Measurements from ENCODE around the gene SCNN1B. TPM values are rescaled to one million over a fixed set of nuclear protein-coding genes. Genes with fewer than 3 reads are reported as not detected.

SCNN1B gene
- total and polyA plus RNA-seq, 2 of the 13 experiments (the other 11 are each of a cell fraction or from before 2014, with no cell fraction given): not detected

DNA sequence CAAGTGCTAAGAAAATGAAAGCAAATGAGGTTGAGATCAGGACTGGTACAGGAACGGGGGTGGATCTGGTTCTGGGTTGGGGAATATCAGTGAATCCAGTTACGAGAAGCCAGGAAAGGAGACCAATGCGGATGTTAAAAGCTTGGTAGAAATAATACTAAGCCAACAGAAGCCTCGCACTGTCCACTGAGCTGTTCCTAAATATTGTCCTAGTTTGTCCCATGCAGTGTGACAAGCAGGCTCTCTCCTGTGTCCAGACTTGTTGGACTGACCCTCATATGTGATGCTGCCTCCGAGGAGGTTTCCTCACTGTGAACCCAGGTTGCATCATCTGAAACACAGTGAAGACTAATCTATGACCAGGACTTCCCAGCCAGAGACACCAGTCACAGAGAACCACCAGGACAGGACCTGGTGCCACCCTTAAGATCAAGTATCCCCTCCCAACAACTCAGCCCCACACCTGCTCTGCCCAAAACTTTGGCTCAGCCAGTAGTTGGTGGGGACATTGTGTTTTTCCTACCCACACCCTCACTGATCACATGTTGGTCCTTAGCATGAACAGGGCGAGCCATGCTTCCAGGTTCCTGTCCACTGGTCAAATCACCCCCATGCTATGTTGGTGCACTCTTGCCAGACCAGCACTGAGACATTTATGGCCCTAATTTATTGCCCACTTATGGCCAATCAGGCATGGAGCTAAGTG lies 32.7 kb upstream of the SCNN1B start (continued):
- TF ChIP-seq, protein P1, sequence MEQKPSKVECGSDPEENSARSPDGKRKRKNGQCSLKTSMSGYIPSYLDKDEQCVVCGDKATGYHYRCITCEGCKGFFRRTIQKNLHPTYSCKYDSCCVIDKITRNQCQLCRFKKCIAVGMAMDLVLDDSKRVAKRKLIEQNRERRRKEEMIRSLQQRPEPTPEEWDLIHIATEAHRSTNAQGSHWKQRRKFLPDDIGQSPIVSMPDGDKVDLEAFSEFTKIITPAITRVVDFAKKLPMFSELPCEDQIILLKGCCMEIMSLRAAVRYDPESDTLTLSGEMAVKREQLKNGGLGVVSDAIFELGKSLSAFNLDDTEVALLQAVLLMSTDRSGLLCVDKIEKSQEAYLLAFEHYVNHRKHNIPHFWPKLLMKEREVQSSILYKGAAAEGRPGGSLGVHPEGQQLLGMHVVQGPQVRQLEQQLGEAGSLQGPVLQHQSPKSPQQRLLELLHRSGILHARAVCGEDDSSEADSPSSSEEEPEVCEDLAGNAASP (CRISPR knock-in tag; IDR thresholded peaks at IDR 0.05; ENCODE audit: borderline replicate concordance): no peak
- no peak for TF ChIP-seq PHF21A (CRISPR knock-in tag; IDR thresholded peaks at IDR 0.05)
- TF ChIP-seq ZNF737 (CRISPR knock-in tag; IDR thresholded peaks at IDR 0.05; ENCODE audit: borderline replicate concordance): no peak
- no peak for TF ChIP-seq ETV6 (CRISPR knock-in tag; conservative IDR thresholded peaks at IDR 0.05)
- no peak for TF ChIP-seq SIN3B (IDR thresholded peaks at IDR 0.05; ENCODE audit: low read length)
- TF ChIP-seq ZNF572 (CRISPR knock-in tag; IDR thresholded peaks at IDR 0.05): no peak
- no peak for TF ChIP-seq ATF7-NPFF (CRISPR knock-in tag; IDR thresholded peaks at IDR 0.05; ENCODE audit: low read depth)
- TF ChIP-seq ZNF891 (CRISPR knock-in tag; IDR thresholded peaks at IDR 0.05): no peak
- TF ChIP-seq TCF7L2 (IDR thresholded peaks at IDR 0.05; ENCODE audit: low read depth, low read length): no peak
- no peak for TF ChIP-seq ZSCAN22 (CRISPR knock-in tag; IDR thresholded peaks at IDR 0.05)
- TF ChIP-seq ZNF644 (CRISPR knock-in tag; IDR thresholded peaks at IDR 0.05; ENCODE audit: low read depth): peak; percentile 49; the same call in 1 of the 2 replicates
- TF ChIP-seq RNF2 (conservative IDR thresholded peaks at IDR 0.05; ENCODE audit: low read depth): no peak
- TF ChIP-seq BORCS8-MEF2B (CRISPR knock-in tag; IDR thresholded peaks at IDR 0.05): no peak
- TF ChIP-seq IRF2 (CRISPR knock-in tag; IDR thresholded peaks at IDR 0.05): no peak
- TF ChIP-seq SRY (CRISPR knock-in tag; IDR thresholded peaks at IDR 0.05): no peak
- TF ChIP-seq ZNF773 (CRISPR knock-in tag; IDR thresholded peaks at IDR 0.05; ENCODE audit: borderline replicate concordance): no peak
- TF ChIP-seq ZNF501 (CRISPR knock-in tag; IDR thresholded peaks at IDR 0.05): peak; percentile 48; the same call in 1 of the 2 replicates
- TF ChIP-seq, protein P2, sequence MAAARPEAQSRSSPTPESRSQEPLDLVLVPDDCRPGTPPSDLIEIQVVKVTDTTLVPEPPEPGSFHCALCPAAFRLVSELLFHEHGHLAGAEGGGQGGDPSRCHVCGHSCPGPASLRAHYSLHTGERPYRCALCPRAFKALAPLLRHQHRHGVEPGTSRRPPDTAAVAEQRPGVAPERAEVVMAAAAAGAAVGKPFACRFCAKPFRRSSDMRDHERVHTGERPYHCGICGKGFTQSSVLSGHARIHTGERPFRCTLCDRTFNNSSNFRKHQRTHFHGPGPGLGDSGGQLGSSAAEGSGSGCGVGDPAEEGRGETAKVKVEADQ (CRISPR knock-in tag; IDR thresholded peaks at IDR 0.05; ENCODE audit: borderline replicate concordance): no peak
- TF ChIP-seq, protein P3, sequence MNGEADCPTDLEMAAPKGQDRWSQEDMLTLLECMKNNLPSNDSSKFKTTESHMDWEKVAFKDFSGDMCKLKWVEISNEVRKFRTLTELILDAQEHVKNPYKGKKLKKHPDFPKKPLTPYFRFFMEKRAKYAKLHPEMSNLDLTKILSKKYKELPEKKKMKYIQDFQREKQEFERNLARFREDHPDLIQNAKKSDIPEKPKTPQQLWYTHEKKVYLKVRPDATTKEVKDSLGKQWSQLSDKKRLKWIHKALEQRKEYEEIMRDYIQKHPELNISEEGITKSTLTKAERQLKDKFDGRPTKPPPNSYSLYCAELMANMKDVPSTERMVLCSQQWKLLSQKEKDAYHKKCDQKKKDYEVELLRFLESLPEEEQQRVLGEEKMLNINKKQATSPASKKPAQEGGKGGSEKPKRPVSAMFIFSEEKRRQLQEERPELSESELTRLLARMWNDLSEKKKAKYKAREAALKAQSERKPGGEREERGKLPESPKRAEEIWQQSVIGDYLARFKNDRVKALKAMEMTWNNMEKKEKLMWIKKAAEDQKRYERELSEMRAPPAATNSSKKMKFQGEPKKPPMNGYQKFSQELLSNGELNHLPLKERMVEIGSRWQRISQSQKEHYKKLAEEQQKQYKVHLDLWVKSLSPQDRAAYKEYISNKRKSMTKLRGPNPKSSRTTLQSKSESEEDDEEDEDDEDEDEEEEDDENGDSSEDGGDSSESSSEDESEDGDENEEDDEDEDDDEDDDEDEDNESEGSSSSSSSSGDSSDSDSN (CRISPR knock-in tag; IDR thresholded peaks at IDR 0.05): no peak; the same call in 1 of the 2 replicates
- no peak for TF ChIP-seq MEIS1 (CRISPR knock-in tag; IDR thresholded peaks at IDR 0.05; ENCODE audit: borderline replicate concordance)
- TF ChIP-seq, protein P4, sequence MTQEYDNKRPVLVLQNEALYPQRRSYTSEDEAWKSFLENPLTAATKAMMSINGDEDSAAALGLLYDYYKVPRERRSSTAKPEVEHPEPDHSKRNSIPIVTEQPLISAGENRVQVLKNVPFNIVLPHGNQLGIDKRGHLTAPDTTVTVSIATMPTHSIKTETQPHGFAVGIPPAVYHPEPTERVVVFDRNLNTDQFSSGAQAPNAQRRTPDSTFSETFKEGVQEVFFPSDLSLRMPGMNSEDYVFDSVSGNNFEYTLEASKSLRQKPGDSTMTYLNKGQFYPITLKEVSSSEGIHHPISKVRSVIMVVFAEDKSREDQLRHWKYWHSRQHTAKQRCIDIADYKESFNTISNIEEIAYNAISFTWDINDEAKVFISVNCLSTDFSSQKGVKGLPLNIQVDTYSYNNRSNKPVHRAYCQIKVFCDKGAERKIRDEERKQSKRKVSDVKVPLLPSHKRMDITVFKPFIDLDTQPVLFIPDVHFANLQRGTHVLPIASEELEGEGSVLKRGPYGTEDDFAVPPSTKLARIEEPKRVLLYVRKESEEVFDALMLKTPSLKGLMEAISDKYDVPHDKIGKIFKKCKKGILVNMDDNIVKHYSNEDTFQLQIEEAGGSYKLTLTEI (CRISPR knock-in tag; conservative IDR thresholded peaks at IDR 0.05): no peak
- TF ChIP-seq ZFAT (CRISPR knock-in tag; conservative IDR thresholded peaks at IDR 0.05): 0 out of 2 replicates have a peak, but pooled peaks have one; percentile 50
- no peak for TF ChIP-seq SOX5 (CRISPR knock-in tag; IDR thresholded peaks at IDR 0.05; ENCODE audit: borderline replicate concordance)
- TF ChIP-seq ZZZ3 (CRISPR knock-in tag; IDR thresholded peaks at IDR 0.05; ENCODE audit: borderline replicate concordance): no peak
- no peak for TF ChIP-seq ZNF225 (CRISPR knock-in tag; IDR thresholded peaks at IDR 0.05)
- no peak for TF ChIP-seq ZSCAN9 (CRISPR knock-in tag; IDR thresholded peaks at IDR 0.05; ENCODE audit: borderline replicate concordance)

Data from HepG2 (cell line).